ENCODE measurements around the gene SASH1. TPM values are rescaled to one million over a fixed set of nuclear protein-coding genes. Genes with fewer than 3 reads are reported as not detected.

SASH1 gene
- 10 to 100 TPM in 6 of 7 donors, 1 to 10 TPM in 1; 8.9 to 35.2 (median 18.2) TPM for total RNA-seq
- polyA plus RNA-seq = 10 to 100 TPM in 1 of 2 donors, 1 to 10 TPM in 1; 8.6 to 18.3 TPM
- long read RNA-seq, donor 1, partial matches to known transcripts = 5 of 7 reads
- long read RNA-seq, donor 1, other reads (novel, unspliced or antisense) = 2 of 7 reads
- long read RNA-seq, donor 2, full-length matches to known transcripts = 1 of 1 reads
- long read RNA-seq, donor 2, partial matches to known transcripts = 0 of 1 reads
- long read RNA-seq, donor 2, other reads (novel, unspliced or antisense) = 0 of 1 reads
- long read RNA-seq, donor 3, full-length matches to known transcripts = 5 of 19 reads
- long read RNA-seq, donor 3, partial matches to known transcripts = 10 of 19 reads
- long read RNA-seq, donor 3, other reads (novel, unspliced or antisense) = 4 of 19 reads

GRCh38 chr6:148342350-148343046, at the start of gene SASH1:
TSS of gene SASH1 (plus strand) at chr6:148342838. CDS start at chr6:148343068, 230 bp downstream.
- Histone ChIP-seq H3K27me3 (no peaks in the 10 kb centered on the region), H3K4me3 (peak within 1 kb of the TSS; percentile 76), H3K4me1 (ENCODE audit: insufficient read depth) (peaks cover 2% of the 10 kb centered on the region), H3K36me3 (no peaks in the 10 kb centered on the region), H3K9me3 (no peaks in the 10 kb centered on the region), H3K27ac (peak within 1 kb of the TSS; percentile 32 to 76)
- TF ChIP-seq EP300 (IDR thresholded peaks at IDR 0.05) (no peak), POLR2A (IDR thresholded peaks at IDR 0.05) (peak; percentile 23), CTCF (IDR thresholded peaks at IDR 0.05) (no peak)
- 1% methylated on average over 49 to 67 of the region's 67 CpGs for WGBS, 3 donors
- intact Hi-C loops (cut with DNase I) = no loop called here
- peak; percentile 42 to 63 (median 58) for DNase-seq

- DNase-seq = peak; percentile 22 to 57 (median 47)
- H3K27ac ChIP-seq = no peak overlapping the region
- WGBS, 3 donors = 15 to 27% (median 22%) methylated on average over 9 of the region's 9 CpGs
- H3K27me3 ChIP-seq = no peaks in the 10 kb centered on the region
- H3K36me3 ChIP-seq = no peaks in the 10 kb centered on the region
- TF ChIP-seq POLR2A (IDR thresholded peaks at IDR 0.05) (no peak), EP300 (IDR thresholded peaks at IDR 0.05) (no peak), CTCF (IDR thresholded peaks at IDR 0.05) (no peak)
- no peak overlapping the region for H3K4me3 ChIP-seq
- intact Hi-C loops (cut with DNase I) = no loop called here
- H3K4me1 ChIP-seq (ENCODE audit: insufficient read depth) = peaks cover 9% of the 10 kb centered on the region
- H3K9me3 ChIP-seq = no peaks in the 10 kb centered on the region
Observed at GRCh38 chr6:148293181-148293995, 49.2 kb upstream of the SASH1 start.

- no peaks in the 10 kb centered on the region for H3K27me3 ChIP-seq
- 91 to 93% (median 91%) methylated on average over 7 of the region's 7 CpGs for WGBS, 3 donors
- DNase-seq = no peak
- intact Hi-C loops (cut with DNase I) = no loop called here
- H3K27ac ChIP-seq = no peak overlapping the region
- H3K4me1 ChIP-seq (ENCODE audit: insufficient read depth) = peaks cover 9% of the 10 kb centered on the region
- H3K4me3 ChIP-seq = no peak overlapping the region
- H3K36me3 ChIP-seq = no peaks in the 10 kb centered on the region
- no peaks in the 10 kb centered on the region for H3K9me3 ChIP-seq
- TF ChIP-seq CTCF (IDR thresholded peaks at IDR 0.05) (no peak), POLR2A (IDR thresholded peaks at IDR 0.05) (no peak), EP300 (IDR thresholded peaks at IDR 0.05) (no peak)
Observed at GRCh38 chr6:148294059-148294458, 48.6 kb upstream of the SASH1 start.

- intact Hi-C loops (cut with DNase I) = no loop called here
- DNase-seq = no peak
- Histone ChIP-seq H3K4me3 (no peak overlapping the region), H3K9me3 (no peaks in the 10 kb centered on the region), H3K4me1 (ENCODE audit: insufficient read depth) (peaks cover 9% of the 10 kb centered on the region), H3K27me3 (no peaks in the 10 kb centered on the region), H3K27ac (no peak overlapping the region), H3K36me3 (no peaks in the 10 kb centered on the region)
- 43 to 60% (median 49%) methylated on average over 7 of the region's 7 CpGs for WGBS, 3 donors
- TF ChIP-seq EP300 (IDR thresholded peaks at IDR 0.05) (no peak), CTCF (IDR thresholded peaks at IDR 0.05) (no peak), POLR2A (IDR thresholded peaks at IDR 0.05) (no peak)
Observed at GRCh38 chr6:148295261-148295887, 47.3 kb upstream of the SASH1 start.

Measured in ovary (tissue), 10 donors.